Measurements from ENCODE around the gene GAB1.

The GAB1 gene

DNA sequence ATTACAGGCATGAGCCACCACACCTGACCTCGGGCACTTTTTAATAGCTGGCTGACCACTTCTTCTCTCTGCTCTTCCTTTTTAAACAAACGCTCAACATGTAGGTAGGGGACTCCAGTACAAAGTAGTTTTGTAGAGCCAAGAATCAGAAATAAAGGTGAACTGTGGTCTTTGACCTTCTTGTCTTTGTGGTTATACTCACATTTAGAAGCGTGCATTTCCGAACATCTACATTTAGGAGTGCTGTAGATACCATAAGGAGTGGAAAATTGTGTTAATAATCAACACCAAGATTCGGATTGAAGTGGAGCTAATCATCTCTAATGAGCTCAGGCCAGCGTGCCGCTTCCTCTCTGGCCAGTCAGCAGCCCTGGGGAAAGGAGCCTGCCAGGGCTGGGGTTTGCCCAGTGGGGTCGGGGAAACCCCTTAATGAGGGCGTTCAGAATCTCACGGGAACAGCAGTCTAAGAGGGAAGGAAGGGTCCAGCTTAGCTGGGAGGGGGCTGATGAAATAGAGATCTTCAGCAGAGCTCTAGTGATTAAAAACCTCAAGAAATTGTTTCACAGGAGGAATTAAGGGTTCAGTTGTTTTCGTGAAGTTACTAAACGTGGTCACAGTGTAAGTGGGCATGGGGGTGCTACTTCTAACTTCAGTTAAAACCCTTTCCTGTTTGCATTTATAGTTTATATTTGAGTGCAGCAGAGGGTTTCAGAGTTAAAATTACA, 81.2 kb downstream of the GAB1 start:
- no peak for DNase-seq (ENCODE audit: low read depth)

DNA sequence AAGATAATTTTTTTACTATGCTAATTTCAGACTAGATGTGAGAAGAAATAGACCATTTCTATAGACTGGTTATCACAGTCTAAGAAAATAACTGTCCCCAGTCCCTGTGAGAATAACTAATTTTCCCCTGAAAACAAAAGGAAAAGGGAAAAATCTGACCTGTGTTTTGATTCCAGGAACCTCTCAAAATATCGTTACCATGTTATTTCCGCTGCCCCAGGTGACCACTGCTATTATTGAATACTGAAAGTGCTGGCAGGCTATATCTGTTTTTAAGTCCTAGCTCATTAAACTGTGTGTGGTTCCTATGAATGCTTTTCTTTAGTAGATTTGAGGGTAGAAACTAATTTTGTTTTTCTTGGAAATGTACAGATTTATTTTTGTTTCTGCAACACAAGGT, 83.6 kb downstream of the GAB1 start:
- no peak for DNase-seq (ENCODE audit: low read depth)

DNA sequence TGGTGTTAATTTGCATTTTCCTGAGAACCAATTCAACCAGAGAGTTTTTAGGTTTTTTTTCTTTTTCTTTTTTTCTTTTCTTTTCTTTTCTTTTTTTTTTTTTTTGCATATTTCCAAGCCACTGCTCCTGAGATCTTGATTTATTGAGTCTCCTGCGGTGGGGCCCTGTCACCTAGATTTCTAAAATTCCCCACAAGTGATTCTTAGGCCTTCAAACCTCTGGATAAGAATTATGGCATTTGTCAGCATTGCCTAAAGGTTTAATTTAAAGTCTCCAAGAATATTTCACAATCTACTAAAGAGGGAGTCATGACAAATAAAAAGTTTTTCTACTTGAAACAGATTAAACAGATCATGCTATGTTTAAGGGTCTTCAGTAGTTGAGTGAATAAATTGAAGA, 84.9 kb downstream of the GAB1 start:
- DNase-seq (ENCODE audit: low read depth), result no peak

DNA sequence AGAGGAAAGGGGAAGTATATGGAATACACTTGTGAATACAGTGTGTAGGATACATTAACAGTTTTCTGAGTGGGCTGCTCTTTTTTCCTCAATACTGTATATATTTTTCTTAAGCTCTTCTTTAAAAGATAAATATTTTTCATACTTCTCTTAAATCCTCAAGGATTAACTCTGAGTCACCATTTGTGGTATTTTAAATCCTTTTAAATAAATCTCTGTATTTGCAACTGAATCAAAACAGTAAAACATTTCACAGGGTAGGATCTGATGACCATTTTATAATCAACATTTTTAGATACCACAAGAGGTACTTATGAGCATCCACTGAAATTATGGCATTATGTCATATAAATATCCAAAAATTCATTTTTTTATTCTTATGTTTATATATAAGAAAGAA, 87.6 kb downstream of the GAB1 start:
- DNase-seq (ENCODE audit: low read depth), result peak; percentile 79

DNA sequence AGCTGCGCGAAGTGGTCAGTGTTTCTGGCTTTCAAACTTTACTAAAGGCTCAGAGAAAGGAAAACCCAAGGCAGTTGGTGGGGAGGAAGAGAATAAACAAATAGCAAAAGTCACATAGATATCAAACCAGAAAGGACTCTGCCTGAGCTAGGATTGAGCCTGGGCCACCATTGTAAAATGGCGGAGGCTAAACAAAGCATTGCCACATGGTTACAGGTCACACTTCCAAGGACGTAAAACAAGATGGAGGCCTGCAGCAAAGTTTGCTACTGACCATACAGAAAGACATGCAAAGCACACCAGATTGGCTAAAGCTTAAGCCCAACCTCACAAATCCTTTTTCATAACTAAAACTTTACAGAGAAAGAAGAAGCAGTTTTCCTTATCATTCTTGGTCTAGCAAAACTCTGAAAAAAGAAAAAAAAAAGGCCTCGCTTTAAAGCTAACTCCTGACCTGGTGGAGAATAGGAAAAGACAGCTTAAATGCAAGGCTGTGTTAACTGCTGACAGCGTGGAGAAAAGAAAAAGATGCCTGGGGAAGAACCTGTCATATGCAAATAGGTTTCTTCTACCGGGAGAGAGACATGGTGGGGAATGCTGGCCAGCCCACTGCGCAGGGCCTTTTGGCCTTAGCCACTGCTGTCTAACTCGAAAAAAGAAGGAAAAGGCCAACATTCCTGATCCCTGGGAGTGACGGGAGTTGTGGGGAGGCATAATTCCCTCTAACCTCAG, 95.0 kb downstream of the GAB1 start:
- DNase-seq (ENCODE audit: low read depth), result no peak

DNA sequence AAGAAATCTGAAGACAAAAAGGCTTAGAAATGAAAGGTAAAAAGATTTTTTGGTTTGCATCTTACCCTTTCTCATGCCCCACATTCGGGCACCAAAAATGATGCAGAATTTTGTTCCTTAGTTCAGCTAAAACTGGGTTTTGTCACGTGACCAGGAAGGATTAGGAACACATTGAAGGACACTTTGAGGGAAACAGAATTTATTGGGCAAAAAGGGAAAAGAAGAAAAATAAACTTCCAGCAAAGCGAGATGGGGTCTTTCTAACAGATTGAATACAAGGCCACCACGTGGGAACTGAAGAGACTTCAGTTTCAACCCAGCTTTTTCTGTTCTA, 95.5 kb downstream of the GAB1 start:
- no peak for DNase-seq (ENCODE audit: low read depth)

DNA sequence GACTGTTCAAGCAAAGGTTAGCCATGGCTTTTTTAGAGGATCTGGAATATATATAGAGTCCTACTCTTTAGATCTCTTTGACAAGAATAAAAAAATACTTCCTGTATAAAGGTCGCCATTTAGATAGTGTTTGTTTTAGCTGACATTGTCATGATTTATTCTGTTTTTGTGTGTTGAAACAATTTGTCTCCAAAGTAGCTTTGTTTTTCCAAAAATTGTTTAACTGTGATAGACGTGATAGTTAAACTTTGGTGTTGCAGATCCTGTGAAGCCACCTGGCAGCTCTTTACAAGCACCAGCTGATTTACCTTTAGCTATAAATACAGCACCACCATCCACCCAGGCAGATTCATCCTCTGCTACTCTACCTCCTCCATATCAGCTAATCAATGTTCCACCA, 96.6 kb downstream of the GAB1 start:
- DNase-seq (ENCODE audit: low read depth), result no peak

DNA sequence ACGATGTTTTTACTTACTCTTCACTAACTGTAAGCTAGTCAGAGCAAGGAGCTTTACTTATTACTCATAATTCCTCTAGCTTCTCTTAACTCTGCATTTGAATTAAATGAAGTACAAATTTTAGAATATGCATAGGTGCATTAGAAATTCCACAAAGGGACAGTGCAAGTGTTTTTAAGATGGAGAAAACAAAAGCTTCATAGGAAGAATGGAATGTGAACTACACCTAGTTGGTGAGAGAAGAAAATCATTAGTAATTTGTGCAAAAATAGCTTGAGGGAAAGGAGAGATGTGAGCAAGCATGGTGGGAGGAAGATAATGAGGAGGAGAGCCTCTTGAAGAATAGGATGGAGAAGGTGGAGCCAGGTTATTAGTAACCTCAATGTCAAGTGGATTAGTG, 99.3 kb downstream of the GAB1 start:
- no peak for DNase-seq (ENCODE audit: low read depth)

DNA sequence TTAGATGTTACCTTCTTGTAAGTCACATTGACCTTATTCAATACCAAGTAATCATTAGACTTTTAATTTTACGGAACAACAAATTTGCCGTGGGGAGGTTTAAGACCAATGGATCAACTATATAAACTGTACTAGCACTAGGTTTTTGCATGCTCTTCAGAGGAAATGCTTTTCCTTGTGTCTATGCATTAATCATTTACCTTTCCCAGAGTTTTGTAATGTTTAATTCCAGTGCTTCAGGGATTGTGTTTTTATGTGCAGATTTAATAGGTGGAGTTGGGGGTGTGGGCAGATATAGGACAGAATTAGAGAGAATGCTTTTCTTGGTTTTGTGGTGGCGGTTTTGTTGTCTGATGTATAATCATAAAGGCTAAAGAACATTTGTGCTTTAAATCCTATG, 100.8 kb downstream of the GAB1 start:
- DNase-seq (ENCODE audit: low read depth), result no peak

DNA sequence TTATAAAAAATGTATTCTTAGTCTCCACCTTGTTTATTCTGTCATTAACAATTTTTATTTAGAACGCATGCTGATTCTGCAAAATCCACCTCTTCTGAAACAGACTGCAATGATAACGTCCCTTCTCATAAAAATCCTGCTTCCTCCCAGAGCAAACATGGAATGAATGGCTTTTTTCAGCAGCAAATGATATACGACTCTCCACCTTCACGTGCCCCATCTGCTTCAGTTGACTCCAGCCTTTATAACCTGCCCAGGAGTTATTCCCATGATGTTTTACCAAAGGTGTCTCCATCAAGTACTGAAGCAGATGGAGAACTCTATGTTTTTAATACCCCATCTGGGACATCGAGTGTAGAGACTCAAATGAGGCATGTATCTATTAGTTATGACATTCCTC, 101.3 kb downstream of the GAB1 start:
- DNase-seq (ENCODE audit: low read depth), result no peak

DNA sequence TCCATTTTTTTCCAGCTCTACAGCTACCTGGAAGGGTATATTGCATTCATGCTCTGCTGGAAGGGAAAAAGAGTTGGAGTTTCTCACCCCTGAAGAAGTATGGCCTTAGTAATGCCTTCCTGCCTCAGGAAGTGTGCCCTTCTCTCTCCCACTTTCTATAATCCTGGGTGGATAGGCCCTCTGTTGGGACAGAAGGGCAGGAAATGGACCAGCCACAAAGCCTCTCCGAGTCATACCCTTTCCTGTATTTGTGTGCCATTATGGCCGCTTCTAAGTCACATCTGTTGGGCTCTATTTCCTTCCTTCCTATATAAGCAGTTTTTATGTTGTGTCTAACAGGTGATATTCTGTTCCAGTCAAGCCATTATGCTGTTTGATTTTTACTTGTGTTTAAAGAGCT, 102.0 kb downstream of the GAB1 start:
- no peak for DNase-seq (ENCODE audit: low read depth)

DNA sequence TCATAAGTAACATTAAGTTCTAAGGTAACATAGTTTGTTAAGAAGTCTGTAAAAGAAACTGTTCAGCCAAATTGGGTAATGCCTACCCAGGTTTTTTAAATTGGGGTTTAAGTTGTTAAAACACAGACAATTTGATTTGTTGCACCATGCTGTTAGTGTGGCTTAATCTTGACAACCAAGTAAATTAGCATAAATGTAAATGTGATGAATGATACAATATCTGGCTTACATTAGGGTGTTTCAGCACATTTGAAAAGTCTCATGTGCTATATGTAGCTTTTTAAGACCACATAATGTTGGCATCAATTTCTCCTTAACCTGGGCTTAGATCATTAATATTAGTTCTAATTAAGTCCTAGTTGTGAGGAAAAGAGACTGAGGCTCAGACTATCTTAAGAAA, 104.4 kb downstream of the GAB1 start:
- no peak for DNase-seq (ENCODE audit: low read depth)

DNA sequence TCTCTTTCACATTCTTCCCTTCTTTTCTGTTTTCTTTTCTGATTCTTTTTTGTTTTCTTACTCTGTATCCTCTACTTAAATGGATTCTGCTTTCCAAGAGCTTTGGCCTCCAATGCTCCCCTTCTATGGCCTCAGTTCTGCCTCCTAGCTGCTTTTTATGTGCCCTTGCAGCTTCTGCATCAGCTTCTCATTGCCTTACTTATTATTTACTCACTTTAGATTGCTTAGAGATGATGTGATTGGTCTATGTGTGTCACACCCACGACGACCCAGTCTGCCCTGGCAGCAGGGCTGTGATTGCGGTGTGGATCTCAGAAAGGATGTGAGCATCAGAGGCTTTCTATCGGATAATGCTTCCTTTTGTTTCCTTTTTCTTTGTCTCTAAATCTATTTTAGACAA, 105.0 kb downstream of the GAB1 start:
- DNase-seq (ENCODE audit: low read depth), result no peak

DNA sequence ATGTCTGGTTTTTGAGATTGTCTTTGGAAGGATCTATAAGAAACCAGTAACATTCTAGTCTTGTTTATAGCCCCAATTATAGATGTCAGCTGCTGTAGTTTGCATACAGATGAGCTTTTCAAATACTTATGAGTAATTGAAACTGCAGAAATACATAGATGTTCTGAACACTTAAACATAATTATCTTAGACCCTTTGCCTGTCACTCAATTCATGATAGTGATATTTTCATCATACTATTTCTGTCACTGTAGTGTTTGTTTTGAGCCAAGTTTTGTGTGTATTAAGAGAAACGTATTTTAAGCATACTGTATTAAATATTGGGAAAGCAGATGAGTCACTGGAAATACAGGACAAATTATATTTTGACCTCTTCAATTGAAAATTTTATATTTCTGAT, 107.1 kb downstream of the GAB1 start:
- DNase-seq (ENCODE audit: low read depth), result no peak

DNA sequence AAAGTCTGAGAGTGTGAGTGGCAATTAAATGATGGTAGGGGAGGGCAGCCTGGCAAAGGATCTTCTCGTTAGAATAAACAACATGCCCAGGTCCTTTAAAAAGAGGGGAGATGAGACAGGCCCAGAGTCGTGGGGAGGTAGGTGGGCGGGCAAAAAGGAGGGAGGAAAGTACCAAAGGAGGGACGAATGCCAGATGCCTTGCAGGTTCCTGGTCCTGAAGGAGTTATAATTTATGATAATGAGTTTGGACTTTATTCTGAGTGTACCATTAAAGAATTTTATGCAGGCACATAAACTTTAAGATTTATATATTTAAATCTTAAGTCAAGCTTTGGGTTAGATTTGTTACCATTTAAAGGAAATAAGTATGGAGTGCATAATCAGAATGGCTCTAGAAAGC, 114.5 kb downstream of the GAB1 start:
- DNase-seq (ENCODE audit: low read depth), result no peak

DNA sequence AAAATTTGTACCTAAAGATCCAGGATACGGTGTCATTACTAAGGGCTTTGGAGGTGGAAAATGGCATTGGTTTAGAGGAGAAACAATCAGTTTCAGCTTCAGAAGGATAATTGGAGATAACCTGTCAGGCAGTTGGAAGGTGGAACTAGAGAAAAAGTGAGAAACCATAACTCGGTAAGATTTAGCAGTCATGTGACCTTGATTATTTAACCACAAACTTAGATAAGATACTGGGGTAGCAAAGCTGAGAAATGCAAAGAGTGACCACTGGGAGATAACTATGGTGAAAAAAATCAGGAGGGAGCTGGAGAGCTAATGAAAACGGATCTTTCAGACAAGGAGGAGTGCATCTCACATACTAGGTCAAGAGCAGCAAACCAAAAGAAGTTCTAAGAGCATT, 118.5 kb downstream of the GAB1 start:
- peak; percentile 6 for DNase-seq (ENCODE audit: low read depth)

DNA sequence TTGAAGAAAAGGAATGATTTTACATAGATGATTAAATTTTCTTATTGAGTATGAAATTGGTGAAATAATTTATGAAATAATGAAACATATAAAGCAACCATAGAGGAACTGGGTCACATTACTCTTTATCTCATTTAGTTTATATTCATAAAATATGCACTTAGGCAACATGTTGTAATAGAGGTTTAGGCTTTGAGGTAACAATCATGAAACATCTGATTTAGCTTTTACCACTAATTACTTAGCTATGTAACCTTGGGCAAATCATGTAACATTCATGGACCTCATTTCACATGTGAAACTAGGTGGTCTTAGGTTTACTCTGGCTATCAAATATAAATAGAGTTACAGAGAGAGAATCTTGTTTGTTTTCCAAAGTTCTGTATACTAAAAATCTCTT, 122.3 kb downstream of the GAB1 start:
- peak; percentile 2 for DNase-seq (ENCODE audit: low read depth)

DNA sequence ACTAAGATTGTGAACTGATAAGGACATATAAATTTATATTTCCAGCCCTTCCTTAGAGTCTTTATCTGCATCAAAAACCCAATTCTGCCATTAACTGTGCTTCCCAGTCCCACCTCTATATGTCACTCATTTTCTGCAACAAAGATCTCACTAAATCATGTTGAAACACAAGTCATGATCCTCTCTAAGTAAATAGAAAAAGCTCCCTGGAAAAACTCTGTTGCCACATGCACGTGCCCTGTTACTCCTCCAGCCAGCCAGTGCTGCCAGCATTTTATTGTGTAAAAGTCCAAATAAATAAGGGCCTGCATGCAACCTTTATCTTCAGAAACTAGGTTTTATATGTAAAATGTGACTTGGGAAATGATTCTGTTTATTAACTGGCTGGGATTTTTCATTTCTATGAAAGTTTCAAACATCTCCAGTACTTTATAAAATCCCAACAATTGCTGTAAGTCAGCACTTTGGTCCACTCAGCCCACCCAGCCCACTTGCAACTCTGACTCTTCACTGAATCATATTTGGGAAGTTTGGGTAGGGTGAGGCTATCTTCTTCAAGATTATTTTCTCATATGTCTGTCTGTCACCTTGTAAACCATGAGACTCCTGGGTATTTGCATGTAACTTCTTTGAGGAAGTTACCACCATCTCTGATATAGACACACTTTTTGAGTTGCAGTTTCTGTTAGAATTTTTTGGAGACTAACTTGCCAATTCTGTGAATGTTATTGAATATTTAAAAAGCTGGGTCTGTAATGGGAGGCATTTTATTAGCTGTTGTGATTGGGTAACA, 136.9 kb downstream of the GAB1 start:
- DNase-seq (ENCODE audit: low read depth), result no peak

DNA sequence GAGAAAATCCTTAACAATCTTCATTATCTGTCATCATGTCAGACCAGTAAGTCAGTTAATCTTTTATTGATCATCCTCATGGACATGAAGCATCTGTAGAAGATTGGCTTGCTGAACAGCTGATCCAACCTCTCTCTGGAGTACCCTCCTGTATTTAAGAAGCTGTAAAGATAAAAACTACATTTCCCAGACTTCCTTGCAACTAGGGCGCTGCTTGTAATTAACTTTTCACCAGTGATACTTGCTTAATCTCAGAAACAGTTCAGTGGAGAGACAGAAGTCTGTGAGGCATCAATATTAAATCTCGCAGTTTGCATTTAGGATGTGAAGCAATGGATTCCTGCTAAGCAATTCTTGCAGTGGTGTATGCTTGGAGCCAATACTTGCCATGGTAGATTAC, 140.8 kb downstream of the GAB1 start:
- no peak for DNase-seq (ENCODE audit: low read depth)

DNA sequence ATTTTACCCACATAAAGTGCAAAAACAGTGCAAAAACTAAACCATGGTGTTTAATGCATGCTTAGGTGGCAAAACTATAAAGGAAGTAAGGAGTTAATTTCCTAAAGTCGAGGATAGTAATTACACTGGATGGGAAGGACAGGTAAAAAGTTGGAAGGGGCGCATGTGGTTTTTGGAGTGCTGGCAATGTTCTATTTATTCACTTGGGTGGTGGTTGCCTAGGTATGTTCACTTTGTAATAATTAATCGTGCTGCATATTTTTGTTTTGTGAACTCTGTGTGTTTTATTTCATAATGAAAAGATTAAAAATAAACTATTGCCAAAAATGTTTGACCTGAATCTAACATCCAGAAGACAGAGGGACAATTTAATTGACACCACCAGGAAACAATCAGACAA, 144.7 kb downstream of the GAB1 start:
- no peak for DNase-seq (ENCODE audit: low read depth)

DNA sequence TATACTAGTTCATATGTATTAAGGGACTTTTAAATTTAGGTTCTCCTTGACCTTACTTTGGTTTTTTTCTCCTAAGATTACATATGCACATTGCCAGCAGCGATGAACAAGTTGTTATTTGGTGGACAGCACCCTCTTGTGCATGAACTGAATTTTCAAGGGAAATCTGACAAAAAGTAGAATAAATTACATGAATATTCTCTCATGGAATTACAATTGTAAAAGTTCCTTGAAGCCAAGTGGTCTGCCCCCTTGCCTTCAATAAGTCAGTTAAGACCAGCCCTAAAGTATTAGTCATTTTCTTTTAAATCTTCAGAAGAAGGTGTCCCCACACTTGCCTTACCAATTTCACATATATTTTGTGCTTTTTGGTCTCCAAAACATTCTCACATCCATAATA, 146.2 kb downstream of the GAB1 start:
- DNase-seq (ENCODE audit: low read depth), result peak; percentile 65

DNA sequence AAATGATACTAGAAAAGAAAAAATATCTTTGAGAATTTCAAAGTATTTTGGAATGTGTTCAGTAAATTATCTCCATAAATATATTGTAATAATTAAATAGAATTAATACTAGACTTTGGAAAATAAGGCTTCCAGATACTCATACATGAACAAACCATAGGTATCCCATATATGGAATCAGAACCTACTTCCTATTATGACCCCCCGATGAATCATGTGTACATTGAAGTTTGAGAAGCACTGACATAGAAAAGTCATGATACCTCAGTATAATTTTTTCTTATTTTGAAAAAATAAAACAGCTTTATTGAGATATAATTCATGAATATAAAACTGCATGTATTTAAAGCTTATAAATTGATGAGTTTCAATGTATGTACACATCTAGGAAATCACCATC, 149.6 kb downstream of the GAB1 start:
- DNase-seq (ENCODE audit: low read depth), result no peak

DNA sequence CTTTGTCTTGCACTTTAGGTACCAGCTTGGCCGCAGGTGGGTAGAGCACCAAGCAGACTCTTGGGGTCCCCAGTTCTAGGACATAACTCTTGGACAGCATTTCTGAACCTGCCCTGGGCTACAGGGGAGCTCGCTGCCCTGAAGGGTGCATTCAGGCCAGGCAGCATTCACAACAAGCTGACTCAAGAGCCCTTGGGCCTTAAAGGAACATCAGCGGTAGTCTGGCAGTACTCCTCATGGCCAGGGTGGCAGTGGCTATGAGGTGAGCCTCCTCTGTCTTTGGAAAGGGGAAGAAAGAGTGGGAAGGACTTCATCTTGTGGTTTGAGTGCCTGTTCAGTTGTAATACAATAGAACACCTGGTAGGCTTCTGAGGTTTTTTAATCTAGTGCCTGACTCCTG, 152.0 kb downstream of the GAB1 start:
- no peak for DNase-seq (ENCODE audit: low read depth)
